Measurements from ENCODE around the gene FBXL15.

- TF ChIP-seq, protein P1, sequence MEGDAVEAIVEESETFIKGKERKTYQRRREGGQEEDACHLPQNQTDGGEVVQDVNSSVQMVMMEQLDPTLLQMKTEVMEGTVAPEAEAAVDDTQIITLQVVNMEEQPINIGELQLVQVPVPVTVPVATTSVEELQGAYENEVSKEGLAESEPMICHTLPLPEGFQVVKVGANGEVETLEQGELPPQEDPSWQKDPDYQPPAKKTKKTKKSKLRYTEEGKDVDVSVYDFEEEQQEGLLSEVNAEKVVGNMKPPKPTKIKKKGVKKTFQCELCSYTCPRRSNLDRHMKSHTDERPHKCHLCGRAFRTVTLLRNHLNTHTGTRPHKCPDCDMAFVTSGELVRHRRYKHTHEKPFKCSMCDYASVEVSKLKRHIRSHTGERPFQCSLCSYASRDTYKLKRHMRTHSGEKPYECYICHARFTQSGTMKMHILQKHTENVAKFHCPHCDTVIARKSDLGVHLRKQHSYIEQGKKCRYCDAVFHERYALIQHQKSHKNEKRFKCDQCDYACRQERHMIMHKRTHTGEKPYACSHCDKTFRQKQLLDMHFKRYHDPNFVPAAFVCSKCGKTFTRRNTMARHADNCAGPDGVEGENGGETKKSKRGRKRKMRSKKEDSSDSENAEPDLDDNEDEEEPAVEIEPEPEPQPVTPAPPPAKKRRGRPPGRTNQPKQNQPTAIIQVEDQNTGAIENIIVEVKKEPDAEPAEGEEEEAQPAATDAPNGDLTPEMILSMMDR (IDR thresholded peaks at IDR 0.05; ENCODE audit: extremely low read depth in 1 of 2, insufficient read depth in 1 of 2, low read depth in 1 of 2, low read length in 2 of 2), result no peak
- TF ChIP-seq EZH2 (IDR thresholded peaks at IDR 0.05; ENCODE audit: borderline replicate concordance, low read depth, low read length, severe bottlenecking), result no peak
- no peak for TF ChIP-seq POLR2A (IDR thresholded peaks at IDR 0.05; ENCODE audit: low read depth, low read length)
- no peak for TF ChIP-seq POLR2AphosphoS5 (IDR thresholded peaks at IDR 0.05; ENCODE audit: insufficient read depth, low read depth, low read length)
- TF ChIP-seq, protein P2, sequence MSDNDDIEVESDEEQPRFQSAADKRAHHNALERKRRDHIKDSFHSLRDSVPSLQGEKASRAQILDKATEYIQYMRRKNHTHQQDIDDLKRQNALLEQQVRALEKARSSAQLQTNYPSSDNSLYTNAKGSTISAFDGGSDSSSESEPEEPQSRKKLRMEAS (IDR thresholded peaks at IDR 0.05; ENCODE audit: insufficient read depth, insufficient read length), result no peak
- TF ChIP-seq MYC (IDR thresholded peaks at IDR 0.05; ENCODE audit: low read depth, low read length), result no peak
- TF ChIP-seq JUN (IDR thresholded peaks at IDR 0.05; ENCODE audit: borderline replicate concordance, insufficient read depth, insufficient read length, low read depth), result no peak
- TF ChIP-seq FOS (IDR thresholded peaks at IDR 0.05; ENCODE audit: borderline replicate concordance, insufficient read depth, low read length), result no peak
- no peak for TF ChIP-seq GATA2 (IDR thresholded peaks at IDR 0.05; ENCODE audit: insufficient read depth, insufficient read length, low read depth, low read length)
These were observed 30.7 kb downstream of the FBXL15 start, which contains the start of gene C10orf95 for GRCh38 chr10:102451105-102451969.
